ENCODE data around the gene RETREG1. TPM values are rescaled to one million over a fixed set of nuclear protein-coding genes. Genes with fewer than 3 reads are reported as not detected.
A peak's percentile ranks its signal among the peaks of the same experiment; 100 is the strongest.
"Not testable (repeated sequence)": the region's sequence is repeated elsewhere in the genome, so short reads cannot be mapped to it uniquely, and the experiment has no call there.

Gene RETREG1
- polyA plus RNA-seq, 3 donors, result 37.2 to 50.2 (median 38.7) TPM

- DNase-seq, result no peak
These were observed 123.5 kb downstream of the RETREG1 start for GRCh38 chr5:16493261-16493660.

GRCh38 chr5:16492398-16493140 is 124.2 kb downstream of the RETREG1 start:
- no peak for DNase-seq

- DNase-seq, result no peak
These were observed 125.9 kb downstream of the RETREG1 start for GRCh38 chr5:16490911-16491310.

GRCh38 chr5:16489322-16489791 is 127.4 kb downstream of the RETREG1 start:
- DNase-seq, result peak; percentile 46

- no peak for DNase-seq
These were observed 129.3 kb downstream of the RETREG1 start for GRCh38 chr5:16487456-16487855.

- no peak for DNase-seq
These were observed 130.1 kb downstream of the RETREG1 start for GRCh38 chr5:16486711-16487111.

GRCh38 chr5:16485656-16486055 is 131.1 kb downstream of the RETREG1 start:
- DNase-seq, result no peak

- no peak for DNase-seq
These were observed 132.7 kb downstream of the RETREG1 start for GRCh38 chr5:16484081-16484480.

- DNase-seq, result no peak
These were observed 133.4 kb downstream of the RETREG1 start for GRCh38 chr5:16483361-16483760.

GRCh38 chr5:16482891-16483290 is 133.9 kb downstream of the RETREG1 start:
- DNase-seq, result no peak

- DNase-seq, result no peak
These were observed 135.8 kb downstream of the RETREG1 start for GRCh38 chr5:16480821-16481538.

- DNase-seq, result no peak
These were observed 136.7 kb downstream of the RETREG1 start for GRCh38 chr5:16480144-16480543.

- no peak for DNase-seq
These were observed 139.3 kb downstream of the RETREG1 start for GRCh38 chr5:16477541-16477940.

- not testable (repeated sequence) for DNase-seq
These were observed 140.4 kb downstream of the RETREG1 start for GRCh38 chr5:16476417-16476816.

- DNase-seq, result no peak
These were observed 145.4 kb downstream of the RETREG1 start for GRCh38 chr5:16471387-16471786.

- DNase-seq, result no peak
These were observed 149.2 kb downstream of the RETREG1 start for GRCh38 chr5:16467363-16468219.

- DNase-seq, result peak; percentile 93
These were observed 151.0 kb downstream of the RETREG1 start, which contains the start of gene ZNF622 for GRCh38 chr5:16465544-16466432. ZNF622 (minus strand) TSS chr5:16465800; CDS start chr5:16465665, 135 bp downstream.

GRCh38 chr5:16464664-16465543 is 151.9 kb downstream of the RETREG1 start:
- DNase-seq, result no peak

GRCh38 chr5:16464231-16464630 is 152.6 kb downstream of the RETREG1 start:
- no peak for DNase-seq

GRCh38 chr5:16461782-16462181 is 155.0 kb downstream of the RETREG1 start:
- peak; percentile 63 for DNase-seq

Data from renal pelvis (tissue), 4 donors.